ENCODE results near the gene FRMD5.

DNA sequence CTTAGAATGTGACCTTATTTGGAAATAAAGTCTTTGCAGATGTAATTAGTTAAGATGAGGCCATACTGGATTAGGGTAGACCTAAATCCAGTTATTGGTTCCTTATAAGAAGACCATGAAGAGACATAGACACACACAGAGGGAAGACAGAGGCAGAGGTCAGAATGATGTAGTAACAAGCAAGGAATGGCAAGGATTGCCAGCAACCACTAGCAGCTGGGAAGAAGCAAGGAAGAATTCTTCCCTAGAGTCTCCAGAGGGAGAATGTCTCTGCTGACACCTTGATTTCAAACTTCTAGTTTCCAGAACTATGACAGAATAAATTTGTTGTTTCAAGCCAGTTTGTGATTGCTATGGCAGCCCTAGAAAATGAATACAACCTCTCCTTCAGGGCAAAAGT, 251.6 kb downstream of the FRMD5 start:
- TF ChIP-seq, protein P1, sequence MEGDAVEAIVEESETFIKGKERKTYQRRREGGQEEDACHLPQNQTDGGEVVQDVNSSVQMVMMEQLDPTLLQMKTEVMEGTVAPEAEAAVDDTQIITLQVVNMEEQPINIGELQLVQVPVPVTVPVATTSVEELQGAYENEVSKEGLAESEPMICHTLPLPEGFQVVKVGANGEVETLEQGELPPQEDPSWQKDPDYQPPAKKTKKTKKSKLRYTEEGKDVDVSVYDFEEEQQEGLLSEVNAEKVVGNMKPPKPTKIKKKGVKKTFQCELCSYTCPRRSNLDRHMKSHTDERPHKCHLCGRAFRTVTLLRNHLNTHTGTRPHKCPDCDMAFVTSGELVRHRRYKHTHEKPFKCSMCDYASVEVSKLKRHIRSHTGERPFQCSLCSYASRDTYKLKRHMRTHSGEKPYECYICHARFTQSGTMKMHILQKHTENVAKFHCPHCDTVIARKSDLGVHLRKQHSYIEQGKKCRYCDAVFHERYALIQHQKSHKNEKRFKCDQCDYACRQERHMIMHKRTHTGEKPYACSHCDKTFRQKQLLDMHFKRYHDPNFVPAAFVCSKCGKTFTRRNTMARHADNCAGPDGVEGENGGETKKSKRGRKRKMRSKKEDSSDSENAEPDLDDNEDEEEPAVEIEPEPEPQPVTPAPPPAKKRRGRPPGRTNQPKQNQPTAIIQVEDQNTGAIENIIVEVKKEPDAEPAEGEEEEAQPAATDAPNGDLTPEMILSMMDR (IDR thresholded peaks at IDR 0.05): no peak
- no peak for TF ChIP-seq POLR2AphosphoS5 (IDR thresholded peaks at IDR 0.05)
- TF ChIP-seq POLR2A (IDR thresholded peaks at IDR 0.05): no peak
- TF ChIP-seq EP300 (IDR thresholded peaks at IDR 0.05): no peak

All from sigmoid colon (tissue), 4 donors.